ENCODE results near the gene ZNF670. TPM values are rescaled to one million over a fixed set of nuclear protein-coding genes. Genes with fewer than 3 reads are reported as not detected.

ZNF670 gene
- total and polyA plus RNA-seq, 9 of the 15 experiments (the other 6 are each of a cell fraction or from before 2014, with no cell fraction given), result 7.1 to 23.4 (median 11.8) TPM

GRCh38 chr1:247111700-247112478, 33.3 kb upstream of the ZNF670 start (continued):
- TF ChIP-seq, protein P1, sequence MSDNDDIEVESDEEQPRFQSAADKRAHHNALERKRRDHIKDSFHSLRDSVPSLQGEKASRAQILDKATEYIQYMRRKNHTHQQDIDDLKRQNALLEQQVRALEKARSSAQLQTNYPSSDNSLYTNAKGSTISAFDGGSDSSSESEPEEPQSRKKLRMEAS (CRISPR knock-in tag; IDR thresholded peaks at IDR 0.05), result peak; percentile 80
- TF ChIP-seq TEAD4 (IDR thresholded peaks at IDR 0.05; ENCODE audit: low read length), result no peak
- TF ChIP-seq TEAD4 (CRISPR knock-in tag; IDR thresholded peaks at IDR 0.05; ENCODE audit: borderline replicate concordance), result no peak
- TF ChIP-seq EWSR1 (IDR thresholded peaks at IDR 0.05; ENCODE audit: borderline replicate concordance, low read depth, partially characterized antibody), result no peak
- TF ChIP-seq BHLHE40 (IDR thresholded peaks at IDR 0.05; ENCODE audit: low read length), result peak; percentile 52
- peak; percentile 11; the same call in 1 of the 2 replicates for TF ChIP-seq HCFC1 (IDR thresholded peaks at IDR 0.05; ENCODE audit: low read depth, low read length)
- no peak for TF ChIP-seq ZNF274 (IDR thresholded peaks at IDR 0.05; ENCODE audit: borderline replicate concordance, low read depth, low read length)
- TF ChIP-seq ZNF165 (CRISPR knock-in tag; IDR thresholded peaks at IDR 0.05; ENCODE audit: borderline replicate concordance), result no peak
- peak in 1 of 2 experiments; percentile 56; a peak in 1 of 4 replicates for TF ChIP-seq SRF (CRISPR knock-in tag; IDR thresholded peaks at IDR 0.05)
- TF ChIP-seq GABPA (tag; conservative IDR thresholded peaks at IDR 0.05; ENCODE audit: low read depth), result peak; percentile 91
- TF ChIP-seq POLR2AphosphoS5 (IDR thresholded peaks at IDR 0.05; ENCODE audit: control insufficient read depth, insufficient read depth, low read depth, low read length), result no peak
- TF ChIP-seq CCNT2 (IDR thresholded peaks at IDR 0.05; ENCODE audit: borderline replicate concordance, extremely low read depth, insufficient read length, low read depth, low read length), result peak; percentile 87
- TF ChIP-seq, protein P2, sequence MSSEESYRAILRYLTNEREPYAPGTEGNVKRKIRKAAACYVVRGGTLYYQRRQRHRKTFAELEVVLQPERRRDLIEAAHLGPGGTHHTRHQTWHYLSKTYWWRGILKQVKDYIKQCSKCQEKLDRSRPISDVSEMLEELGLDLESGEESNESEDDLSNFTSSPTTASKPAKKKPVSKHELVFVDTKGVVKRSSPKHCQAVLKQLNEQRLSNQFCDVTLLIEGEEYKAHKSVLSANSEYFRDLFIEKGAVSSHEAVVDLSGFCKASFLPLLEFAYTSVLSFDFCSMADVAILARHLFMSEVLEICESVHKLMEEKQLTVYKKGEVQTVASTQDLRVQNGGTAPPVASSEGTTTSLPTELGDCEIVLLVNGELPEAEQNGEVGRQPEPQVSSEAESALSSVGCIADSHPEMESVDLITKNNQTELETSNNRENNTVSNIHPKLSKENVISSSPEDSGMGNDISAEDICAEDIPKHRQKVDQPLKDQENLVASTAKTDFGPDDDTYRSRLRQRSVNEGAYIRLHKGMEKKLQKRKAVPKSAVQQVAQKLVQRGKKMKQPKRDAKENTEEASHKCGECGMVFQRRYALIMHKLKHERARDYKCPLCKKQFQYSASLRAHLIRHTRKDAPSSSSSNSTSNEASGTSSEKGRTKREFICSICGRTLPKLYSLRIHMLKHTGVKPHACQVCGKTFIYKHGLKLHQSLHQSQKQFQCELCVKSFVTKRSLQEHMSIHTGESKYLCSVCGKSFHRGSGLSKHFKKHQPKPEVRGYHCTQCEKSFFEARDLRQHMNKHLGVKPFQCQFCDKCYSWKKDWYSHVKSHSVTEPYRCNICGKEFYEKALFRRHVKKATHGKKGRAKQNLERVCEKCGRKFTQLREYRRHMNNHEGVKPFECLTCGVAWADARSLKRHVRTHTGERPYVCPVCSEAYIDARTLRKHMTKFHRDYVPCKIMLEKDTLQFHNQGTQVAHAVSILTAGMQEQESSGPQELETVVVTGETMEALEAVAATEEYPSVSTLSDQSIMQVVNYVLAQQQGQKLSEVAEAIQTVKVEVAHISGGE (CRISPR knock-in tag; IDR thresholded peaks at IDR 0.05), result peak in 1 of 3 experiments; percentile 80; a peak in 2 of 6 replicates
- TF ChIP-seq, protein P3, sequence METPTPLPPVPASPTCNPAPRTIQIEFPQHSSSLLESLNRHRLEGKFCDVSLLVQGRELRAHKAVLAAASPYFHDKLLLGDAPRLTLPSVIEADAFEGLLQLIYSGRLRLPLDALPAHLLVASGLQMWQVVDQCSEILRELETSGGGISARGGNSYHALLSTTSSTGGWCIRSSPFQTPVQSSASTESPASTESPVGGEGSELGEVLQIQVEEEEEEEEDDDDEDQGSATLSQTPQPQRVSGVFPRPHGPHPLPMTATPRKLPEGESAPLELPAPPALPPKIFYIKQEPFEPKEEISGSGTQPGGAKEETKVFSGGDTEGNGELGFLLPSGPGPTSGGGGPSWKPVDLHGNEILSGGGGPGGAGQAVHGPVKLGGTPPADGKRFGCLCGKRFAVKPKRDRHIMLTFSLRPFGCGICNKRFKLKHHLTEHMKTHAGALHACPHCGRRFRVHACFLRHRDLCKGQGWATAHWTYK (CRISPR knock-in tag; IDR thresholded peaks at IDR 0.05), result 0 out of 2 replicates have a peak, but pooled peaks have one; percentile 28
- no peak for TF ChIP-seq NELFE (IDR thresholded peaks at IDR 0.05; ENCODE audit: insufficient read depth, insufficient read length)
- 0 out of 2 replicates have a peak, but pooled peaks have one; percentile 17 for TF ChIP-seq SMARCA4 (IDR thresholded peaks at IDR 0.05)
- TF ChIP-seq ATF7 (IDR thresholded peaks at IDR 0.05), result peak; percentile 64; the same call in 1 of the 2 replicates
- peak; percentile 92 for TF ChIP-seq RBFOX2 (IDR thresholded peaks at IDR 0.05; ENCODE audit: low read depth, low read length)
- TF ChIP-seq ZNF589 (CRISPR knock-in tag; IDR thresholded peaks at IDR 0.05; ENCODE audit: low read depth), result no peak
- TF ChIP-seq SP2 (IDR thresholded peaks at IDR 0.05; ENCODE audit: extremely low read depth, low read depth, low read length, poor library complexity, severe bottlenecking), result no peak
- peak; percentile 31; the same call in 1 of the 2 replicates for TF ChIP-seq NR1H2 (CRISPR knock-in tag; IDR thresholded peaks at IDR 0.05)
- TF ChIP-seq PHF20 (IDR thresholded peaks at IDR 0.05; ENCODE audit: partially characterized antibody), result peak; percentile 63

Data from K562 (cell line).